CD14-positive monocyte (primary cell): ENCODE data around the gene TMEM271. TPM values are rescaled to one million over a fixed set of nuclear protein-coding genes. Genes with fewer than 3 reads are reported as not detected.

Experiments used
- DNase-seq, 3 donors: peaks; one replicate each; pipeline ENCODE4 v3.0.0-alpha.2; 2011 to 2022
- H2AFZ ChIP-seq: 2 replicates; pipeline ENCODE4 v1.6.0; 2012; ENCODE audit warnings: mild to moderate bottlenecking, low read depth, low read length, inconsistent platforms; ENCODE audit not compliant: insufficient read depth, poor library complexity, severe bottlenecking
- H3K27ac ChIP-seq, 2 donors: 1 replicate in 1 of 2; 2 replicates in 1 of 2; pipeline ENCODE4 v1.5.1; 2012 to 2013; ENCODE audit warnings: low read length in 2 of 2, control low read depth in 1 of 2, inconsistent platforms in 1 of 2, low read depth in 1 of 2, mild to moderate bottlenecking in 1 of 2
- H3K27me3 ChIP-seq, 2 donors: one replicate each; pipeline versions ENCODE4 v1.6.0 to v1.6.1; 2011 to 2013; ENCODE audit warnings: low read length in 2 of 2; ENCODE audit not compliant: control insufficient read depth in 2 of 2, insufficient read depth in 2 of 2
- H3K36me3 ChIP-seq, 2 donors: replicated peaks in 1 of 2; 1 replicate in 1 of 2; 2 replicates in 1 of 2; pipeline versions ENCODE4 v1.5.1 to v1.6.1; 2012 to 2013; ENCODE audit warnings: low read length in 2 of 2, control low read depth in 1 of 2, inconsistent platforms in 1 of 2, mild to moderate bottlenecking in 1 of 2; ENCODE audit not compliant: insufficient read depth in 2 of 2, control insufficient read depth in 1 of 2
- H3K4me1 ChIP-seq, 2 donors: 1 replicate in 1 of 2; 2 replicates in 1 of 2; pipeline versions ENCODE4 v1.5.1 to v1.6.1; 2012 to 2013; ENCODE audit warnings: low read length in 2 of 2, control low read depth in 1 of 2, inconsistent platforms in 1 of 2, mild to moderate bottlenecking in 1 of 2, moderate library complexity in 1 of 2; ENCODE audit not compliant: insufficient read depth in 2 of 2, control insufficient read depth in 1 of 2
- H3K4me2 ChIP-seq: replicated peaks from 2 replicates; pipeline ENCODE3; 2012; ENCODE audit warnings: low read length, moderate library complexity, mild to moderate bottlenecking; ENCODE audit not compliant: poor library complexity, severe bottlenecking; ENCODE audit errors: extremely low read depth
- H3K4me3 ChIP-seq, 3 experiments: fragments of 200-600 bp in 1 of 3; sonication (generic) in 1 of 3; replicated peaks in 1 of 3; 1 replicate in 2 of 3; 2 replicates in 1 of 3; pipeline ENCODE4 v1.5.1; 2011 to 2013; ENCODE audit warnings: low read length in 3 of 3, mild to moderate bottlenecking in 3 of 3, control low read depth in 2 of 3, low read depth in 2 of 3, inconsistent platforms in 1 of 3, moderate library complexity in 1 of 3
- H3K79me2 ChIP-seq: 2 replicates; pipeline ENCODE4 v1.6.0; 2012; ENCODE audit warnings: mild to moderate bottlenecking, control low read depth, inconsistent platforms, low read length, moderate library complexity; ENCODE audit not compliant: insufficient read depth
- H3K9ac ChIP-seq: 2 replicates; pipeline ENCODE4 v1.6.0; 2017; ENCODE audit warnings: low read length, mild to moderate bottlenecking; ENCODE audit not compliant: insufficient read depth, poor library complexity, severe bottlenecking
- H3K9me3 ChIP-seq, 2 donors: replicated peaks in 1 of 2; 1 replicate in 1 of 2; 2 replicates in 1 of 2; pipeline versions ENCODE4 v1.5.1 to v1.6.1; 2012 to 2013; ENCODE audit warnings: low read length in 2 of 2, control low read depth in 1 of 2; ENCODE audit not compliant: control insufficient read depth in 1 of 2, insufficient read depth in 1 of 2
- H4K20me1 ChIP-seq: 2 replicates; pipeline ENCODE4 v1.6.0; 2012; ENCODE audit warnings: mild to moderate bottlenecking, low read length, control low read depth, moderate library complexity; ENCODE audit not compliant: insufficient read depth
- H3K27ac Mint-ChIP-seq, 7 donors: one replicate each; pipeline ENCODE4 v1.8.0; 2020; ENCODE audit warnings: mild to moderate bottlenecking in 7 of 7, mixed read lengths in 7 of 7, moderate library complexity in 6 of 7, inconsistent platforms in 2 of 7
- H3K27me3 Mint-ChIP-seq, 3 donors: one replicate each; pipeline ENCODE4 v1.8.0; 2021 to 2022; ENCODE audit warnings: low read depth in 3 of 3, mild to moderate bottlenecking in 3 of 3, mixed read lengths in 3 of 3, moderate library complexity in 3 of 3, inconsistent platforms in 1 of 3
- H3K36me3 Mint-ChIP-seq, 2 donors: one replicate each; pipeline ENCODE4 v1.8.0; 2020; ENCODE audit warnings: mixed read lengths in 2 of 2, inconsistent platforms in 1 of 2, mild to moderate bottlenecking in 1 of 2
- H3K4me1 Mint-ChIP-seq: one replicate; pipeline ENCODE4 v1.8.0; 2020; ENCODE audit warnings: mild to moderate bottlenecking, mixed read lengths
- H3K4me3 Mint-ChIP-seq, 2 donors: one replicate each; pipeline ENCODE4 v1.8.0; 2020; ENCODE audit warnings: mild to moderate bottlenecking in 2 of 2, mixed read lengths in 2 of 2, moderate library complexity in 1 of 2
- H3K9me3 Mint-ChIP-seq, 7 donors: one replicate each; pipeline ENCODE4 v1.8.0; 2020 to 2022; ENCODE audit warnings: mixed read lengths in 7 of 7, mild to moderate bottlenecking in 6 of 7, moderate library complexity in 6 of 7, inconsistent platforms in 2 of 7
- WGBS: methylation state at CpG from one replicate; pipeline ENCODE4 v1.1.5; 2013; ENCODE audit warnings: missing lambda C conversion rate; ENCODE audit not compliant: insufficient coverage; 5-methylcytosine and 5-hydroxymethylcytosine counted together
- intact Hi-C, 2 donors: fragments of 100-400 bp; cut with micrococcal nuclease; formaldehyde crosslinking; loops; one replicate each; pipeline versions ENCODE4 v1.15.0 to v1.15.1; 2023
- polyA plus RNA-seq, 3 donors: library from polyadenylated mRNA; depleted of rRNA in 1 of 3; unstranded in 2 of 3; stranded (reverse) in 1 of 3; fragments of 300-500 nt in 2 of 3; fragments of >200 nt in 1 of 3; fragmentation: Illumina TruSeq in 2 of 3; gene quantifications; 1 replicate in 2 of 3; 2 replicates in 1 of 3; pipeline ENCODE4 v1.2.3, GENCODE V29; 2012 to 2021
- TF ChIP-seq, protein P1 (sequence below): fragments of 200-600 bp; IDR thresholded peaks from one replicate; pipeline ENCODE4 v1.8.0; 2022; ENCODE audit warnings: antibody characterized with exemption, mild to moderate bottlenecking

Gene TMEM271
- polyA plus RNA-seq, 3 donors = not detected

- Histone ChIP-seq H3K4me3 (no peak overlapping the region), H3K27ac (no peak overlapping the region), H3K9me3 (peaks cover 3 to 33% of the 10 kb centered on the region in 2 donors), H3K4me1 (no peaks in the 10 kb centered on the region), H3K9ac (no peak overlapping the region), H3K27me3 (peaks cover 24 to 50% of the 10 kb centered on the region in 2 donors), H3K4me2 (no peak overlapping the region), H3K36me3 (no peaks in the 10 kb centered on the region), H4K20me1 (no peaks in the 10 kb centered on the region), H3K79me2 (no peaks in the 10 kb centered on the region), H2AFZ (no peak overlapping the region)
- Mint-ChIP-seq H3K9me3 (peaks cover 2 to 20% (median 15%) of the 10 kb centered on the region in 7 donors), H3K36me3 (peaks cover 0 to 6% of the 10 kb centered on the region in 2 donors), H3K27me3 (peaks cover 50 to 70% (median 53%) of the 10 kb centered on the region in 3 donors), H3K4me3 (peak overlapping the region in 1 of 2 donors; percentile 83), H3K4me1 (peaks cover 8% of the 10 kb centered on the region), H3K27ac (no peak overlapping the region)
- WGBS = 25% methylated on average over 30 of the region's 32 CpGs
- TF ChIP-seq, protein P1, sequence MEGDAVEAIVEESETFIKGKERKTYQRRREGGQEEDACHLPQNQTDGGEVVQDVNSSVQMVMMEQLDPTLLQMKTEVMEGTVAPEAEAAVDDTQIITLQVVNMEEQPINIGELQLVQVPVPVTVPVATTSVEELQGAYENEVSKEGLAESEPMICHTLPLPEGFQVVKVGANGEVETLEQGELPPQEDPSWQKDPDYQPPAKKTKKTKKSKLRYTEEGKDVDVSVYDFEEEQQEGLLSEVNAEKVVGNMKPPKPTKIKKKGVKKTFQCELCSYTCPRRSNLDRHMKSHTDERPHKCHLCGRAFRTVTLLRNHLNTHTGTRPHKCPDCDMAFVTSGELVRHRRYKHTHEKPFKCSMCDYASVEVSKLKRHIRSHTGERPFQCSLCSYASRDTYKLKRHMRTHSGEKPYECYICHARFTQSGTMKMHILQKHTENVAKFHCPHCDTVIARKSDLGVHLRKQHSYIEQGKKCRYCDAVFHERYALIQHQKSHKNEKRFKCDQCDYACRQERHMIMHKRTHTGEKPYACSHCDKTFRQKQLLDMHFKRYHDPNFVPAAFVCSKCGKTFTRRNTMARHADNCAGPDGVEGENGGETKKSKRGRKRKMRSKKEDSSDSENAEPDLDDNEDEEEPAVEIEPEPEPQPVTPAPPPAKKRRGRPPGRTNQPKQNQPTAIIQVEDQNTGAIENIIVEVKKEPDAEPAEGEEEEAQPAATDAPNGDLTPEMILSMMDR = no peak
- DNase-seq = no peak
- intact Hi-C loops = no loop called here
These were observed 2.7 kb upstream of the TMEM271 start for GRCh38 chr4:578451-579443.

DNA sequence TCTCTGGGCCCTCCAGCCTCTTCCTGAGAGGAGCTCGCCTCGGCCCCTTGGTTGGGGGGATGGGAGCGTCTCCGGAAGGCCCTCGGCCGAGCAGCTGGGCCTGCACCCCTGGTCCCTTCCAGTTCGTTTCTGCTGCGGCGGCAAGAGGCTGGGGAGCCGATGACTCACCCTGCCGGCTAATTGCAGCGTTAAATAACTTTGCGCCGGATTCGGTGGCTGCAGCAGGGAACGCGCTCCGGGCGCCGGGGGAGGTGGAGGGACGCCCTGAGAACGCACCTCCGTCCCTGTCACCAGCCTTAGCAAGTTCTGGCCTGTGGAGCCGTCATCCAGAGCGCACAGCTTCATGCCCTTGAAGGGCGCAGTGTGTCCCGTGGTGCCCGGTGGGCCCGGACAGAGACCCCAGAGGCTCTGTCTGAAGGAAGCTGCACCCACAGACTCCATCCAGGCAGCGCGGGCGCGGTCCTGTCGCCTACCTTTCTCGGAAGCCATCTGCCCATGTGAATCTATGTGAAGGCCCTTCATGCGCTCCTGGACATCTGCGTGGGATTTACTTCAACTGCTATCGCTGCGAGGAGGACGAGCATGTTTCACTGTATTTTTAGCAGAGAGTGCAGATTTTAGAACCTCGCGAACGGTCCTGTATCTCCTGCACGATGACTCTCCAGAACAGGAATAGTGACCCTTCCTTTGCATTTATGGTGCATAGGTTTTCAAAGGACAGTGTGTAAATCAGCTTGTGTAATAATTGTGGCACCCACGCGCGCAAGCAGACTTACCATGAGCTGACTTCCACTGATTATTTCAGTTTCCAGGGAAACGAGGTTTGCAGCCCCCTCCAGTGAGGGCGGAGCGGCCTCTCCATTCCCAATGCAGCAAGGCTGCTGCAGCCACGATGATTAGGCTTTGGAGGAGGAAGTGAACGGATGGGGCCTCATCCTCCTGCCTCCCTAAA is 1.7 kb upstream of the TMEM271 start:
- H3K36me3 ChIP-seq = no peaks in the 10 kb centered on the region
- H3K9ac ChIP-seq = no peak overlapping the region
- no peaks in the 10 kb centered on the region for H4K20me1 ChIP-seq
- H3K4me2 ChIP-seq = no peak overlapping the region
- no peak overlapping the region for H2AFZ ChIP-seq
- WGBS = 4% methylated on average over 46 of the region's 52 CpGs
- peaks cover 0 to 28% of the 10 kb centered on the region in 2 donors for H3K9me3 ChIP-seq
- no peak overlapping the region for H3K4me3 ChIP-seq
- peaks cover 24 to 60% of the 10 kb centered on the region in 2 donors for H3K27me3 ChIP-seq
- TF ChIP-seq, protein P1 = no peak
- no peaks in the 10 kb centered on the region for H3K4me1 ChIP-seq
- no peaks in the 10 kb centered on the region for H3K79me2 ChIP-seq
- no peak overlapping the region for H3K27ac ChIP-seq
- Mint-ChIP-seq H3K36me3 (peaks cover 0 to 6% of the 10 kb centered on the region in 2 donors), H3K27me3 (peaks cover 58 to 79% (median 61%) of the 10 kb centered on the region in 3 donors), H3K4me1 (peaks cover 8% of the 10 kb centered on the region), H3K4me3 (peak overlapping the region in 1 of 2 donors; percentile 83), H3K9me3 (peaks cover 0 to 18% (median 13%) of the 10 kb centered on the region in 7 donors), H3K27ac (no peak overlapping the region)
- DNase-seq = no peak
- intact Hi-C loops = no loop called here
